Fibroblast of lung (primary cell): Measurements from ENCODE around the gene USP14.

Source experiments
- EZH2 ChIP-seq: IDR thresholded peaks from 2 replicates; pipeline ENCODE4 v1.5.1; 2012; ENCODE audit warnings: low read length, control low read depth, mild to moderate bottlenecking; ENCODE audit errors: missing control alignments
- TF ChIP-seq, protein P1 (sequence below), 2 donors: IDR thresholded peaks in 1 of 2; conservative IDR thresholded peaks in 1 of 2; 1 replicate in 1 of 2; 2 replicates in 1 of 2; pipeline ENCODE4 v1.5.1; 2011 to 2012; ENCODE audit warnings: low read length in 2 of 2, control low read depth in 1 of 2, inconsistent platforms in 1 of 2, low read depth in 1 of 2, mild to moderate bottlenecking in 1 of 2

DNA sequence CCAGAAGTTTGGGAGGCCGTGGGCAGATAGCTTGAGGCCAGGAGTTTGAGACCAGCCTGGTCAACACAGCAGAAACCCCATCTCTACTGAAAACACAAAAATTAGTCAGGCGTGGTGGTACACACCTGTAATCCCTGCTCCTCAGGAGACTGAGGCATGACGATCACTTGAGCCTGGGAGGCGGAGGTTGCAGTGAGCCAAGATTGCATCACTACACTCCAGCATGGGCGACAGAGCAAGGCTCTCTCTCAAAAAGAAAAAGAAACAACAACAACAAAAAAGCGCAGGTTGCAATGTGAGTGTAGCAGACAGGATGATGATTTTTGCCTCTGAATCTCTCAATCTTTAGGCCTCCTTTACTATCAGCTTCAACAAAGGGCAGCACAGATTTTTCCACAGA, 2.7 kb upstream of the USP14 start:
- TF ChIP-seq, protein P1, sequence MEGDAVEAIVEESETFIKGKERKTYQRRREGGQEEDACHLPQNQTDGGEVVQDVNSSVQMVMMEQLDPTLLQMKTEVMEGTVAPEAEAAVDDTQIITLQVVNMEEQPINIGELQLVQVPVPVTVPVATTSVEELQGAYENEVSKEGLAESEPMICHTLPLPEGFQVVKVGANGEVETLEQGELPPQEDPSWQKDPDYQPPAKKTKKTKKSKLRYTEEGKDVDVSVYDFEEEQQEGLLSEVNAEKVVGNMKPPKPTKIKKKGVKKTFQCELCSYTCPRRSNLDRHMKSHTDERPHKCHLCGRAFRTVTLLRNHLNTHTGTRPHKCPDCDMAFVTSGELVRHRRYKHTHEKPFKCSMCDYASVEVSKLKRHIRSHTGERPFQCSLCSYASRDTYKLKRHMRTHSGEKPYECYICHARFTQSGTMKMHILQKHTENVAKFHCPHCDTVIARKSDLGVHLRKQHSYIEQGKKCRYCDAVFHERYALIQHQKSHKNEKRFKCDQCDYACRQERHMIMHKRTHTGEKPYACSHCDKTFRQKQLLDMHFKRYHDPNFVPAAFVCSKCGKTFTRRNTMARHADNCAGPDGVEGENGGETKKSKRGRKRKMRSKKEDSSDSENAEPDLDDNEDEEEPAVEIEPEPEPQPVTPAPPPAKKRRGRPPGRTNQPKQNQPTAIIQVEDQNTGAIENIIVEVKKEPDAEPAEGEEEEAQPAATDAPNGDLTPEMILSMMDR (conservative IDR thresholded peaks at IDR 0.05 in 1 of 2, IDR thresholded peaks at IDR 0.05 in 1 of 2; ENCODE audit: low read depth in 1 of 2, low read length in 2 of 2) = no peak
- TF ChIP-seq EZH2 = no peak
